Measurements from ENCODE around the gene RPS16. TPM values are rescaled to one million over a fixed set of nuclear protein-coding genes. Genes with fewer than 3 reads are reported as not detected.

The RPS16 gene
- total and polyA plus RNA-seq, 2 of the 13 experiments (the other 11 are each of a cell fraction or from before 2014, with no cell fraction given) = 488 to 2,583 TPM

GRCh38 chr19:39397360-39398296 lies 38.1 kb downstream of the RPS16 start (continued):
- TF ChIP-seq TRAFD1 (CRISPR knock-in tag; IDR thresholded peaks at IDR 0.05; ENCODE audit: borderline replicate concordance) = 0 out of 2 replicates have a peak, but pooled peaks have one; percentile 77
- peak; percentile 61; the same call in 1 of the 2 replicates for TF ChIP-seq HDAC1 (CRISPR knock-in tag; IDR thresholded peaks at IDR 0.05)
- peak; percentile 92; the same call in 1 of the 2 replicates for TF ChIP-seq ZNF556 (CRISPR knock-in tag; IDR thresholded peaks at IDR 0.05; ENCODE audit: borderline replicate concordance)
- no peak for TF ChIP-seq ZNF562 (CRISPR knock-in tag; IDR thresholded peaks at IDR 0.05; ENCODE audit: borderline replicate concordance)
- TF ChIP-seq ZNF609 (CRISPR knock-in tag; IDR thresholded peaks at IDR 0.05; ENCODE audit: borderline replicate concordance) = peak; percentile 69; the same call in 1 of the 2 replicates
- TF ChIP-seq MAFK (conservative IDR thresholded peaks at IDR 0.05 in 1 of 2, IDR thresholded peaks at IDR 0.05 in 1 of 2; ENCODE audit: low read length in 2 of 2) = no peak
- TF ChIP-seq HNRNPUL1 (IDR thresholded peaks at IDR 0.05; ENCODE audit: low read depth, low read length) = no peak
- no peak; the same call in 1 of the 2 replicates for TF ChIP-seq ATF3 (CRISPR knock-in tag; IDR thresholded peaks at IDR 0.05)
- peak; percentile 81 for TF ChIP-seq CBX1 (IDR thresholded peaks at IDR 0.05; ENCODE audit: low read depth)
- no peak for TF ChIP-seq DDIT3 (CRISPR knock-in tag; IDR thresholded peaks at IDR 0.05)
- TF ChIP-seq RARG (CRISPR knock-in tag; IDR thresholded peaks at IDR 0.05; ENCODE audit: low read depth) = no peak
- TF ChIP-seq NFIC (IDR thresholded peaks at IDR 0.05; ENCODE audit: low read length) = no peak
- TF ChIP-seq MIXL1 (CRISPR knock-in tag; IDR thresholded peaks at IDR 0.05) = peak; percentile 49
- TF ChIP-seq TIGD3 (CRISPR knock-in tag; IDR thresholded peaks at IDR 0.05; ENCODE audit: borderline replicate concordance) = no peak
- peak; percentile 94 for TF ChIP-seq ZFP91 (CRISPR knock-in tag; IDR thresholded peaks at IDR 0.05; ENCODE audit: borderline replicate concordance)

All from HepG2 (cell line).